Vagina (tissue), 2 donors: ENCODE data around the gene PCSK6. TPM values are rescaled to one million over a fixed set of nuclear protein-coding genes. Genes with fewer than 3 reads are reported as not detected.

ENCODE experiments used
- DNase-seq, 2 donors: peaks; one replicate each; pipeline ENCODE4 v3.0.0-alpha.2; 2017; ENCODE audit errors: extremely low spot score in 2 of 2
- H3K27ac ChIP-seq: fragments of 200-600 bp; sonication (generic); one replicate; pipeline ENCODE4 v1.5.1; 2019
- H3K27me3 ChIP-seq: fragments of 200-600 bp; sonication (generic); one replicate; pipeline ENCODE4 v1.5.1; 2019
- H3K36me3 ChIP-seq, 2 donors: fragments of 200-600 bp; sonication (generic); one replicate each; pipeline ENCODE4 v1.5.1; 2017 to 2019
- H3K4me1 ChIP-seq: fragments of 200-600 bp; sonication (generic); one replicate; pipeline ENCODE4 v1.5.1; 2019
- H3K4me3 ChIP-seq, 2 donors: fragments of 200-600 bp; sonication (generic); 1 replicate in 1 of 2; 2 replicates in 1 of 2; pipeline ENCODE4 v1.5.1; 2016 to 2019
- H3K9me3 ChIP-seq: fragments of 200-600 bp; sonication (generic); one replicate; pipeline ENCODE4 v1.5.1; 2019
- POLR2A ChIP-seq, 2 donors: fragments of 450-650 bp; IDR thresholded peaks; one replicate each; pipeline ENCODE4 v1.6.1; 2017; ENCODE audit warnings: antibody characterized with exemption in 2 of 2, mild to moderate bottlenecking in 2 of 2, moderate library complexity in 2 of 2
- POLR2AphosphoS5 ChIP-seq, 2 donors: sonication (generic); formaldehyde crosslinking; IDR thresholded peaks; one replicate each; pipeline ENCODE4 v1.9.0; 2017; ENCODE audit warnings: antibody characterized with exemption in 2 of 2, mild to moderate bottlenecking in 2 of 2, low read depth in 1 of 2; ENCODE audit not compliant: insufficient read depth in 1 of 2
- intact Hi-C: fragments of 100-400 bp; cut with DNase I; formaldehyde crosslinking; loops from one replicate; pipeline ENCODE4 v1.15.1; 2023
- total RNA-seq: library from RNA; depleted of rRNA; stranded (reverse); fragments of >200 nt; gene quantifications from one replicate; pipeline ENCODE4 v1.2.3, GENCODE V29; 2016
- TF ChIP-seq, protein P1 (sequence below), 3 experiments: fragments of 450-650 bp in 2 of 3; fragments of 200-600 bp in 1 of 3; sonication (generic) in 1 of 3; IDR thresholded peaks; one replicate each; pipeline ENCODE4 v1.5.1; 2017 to 2019; ENCODE audit warnings: antibody characterized with exemption in 3 of 3, mild to moderate bottlenecking in 2 of 3, moderate library complexity in 2 of 3

The PCSK6 gene
- total RNA-seq, 1 donor from 2014 or later, result 7.4 TPM

DNA sequence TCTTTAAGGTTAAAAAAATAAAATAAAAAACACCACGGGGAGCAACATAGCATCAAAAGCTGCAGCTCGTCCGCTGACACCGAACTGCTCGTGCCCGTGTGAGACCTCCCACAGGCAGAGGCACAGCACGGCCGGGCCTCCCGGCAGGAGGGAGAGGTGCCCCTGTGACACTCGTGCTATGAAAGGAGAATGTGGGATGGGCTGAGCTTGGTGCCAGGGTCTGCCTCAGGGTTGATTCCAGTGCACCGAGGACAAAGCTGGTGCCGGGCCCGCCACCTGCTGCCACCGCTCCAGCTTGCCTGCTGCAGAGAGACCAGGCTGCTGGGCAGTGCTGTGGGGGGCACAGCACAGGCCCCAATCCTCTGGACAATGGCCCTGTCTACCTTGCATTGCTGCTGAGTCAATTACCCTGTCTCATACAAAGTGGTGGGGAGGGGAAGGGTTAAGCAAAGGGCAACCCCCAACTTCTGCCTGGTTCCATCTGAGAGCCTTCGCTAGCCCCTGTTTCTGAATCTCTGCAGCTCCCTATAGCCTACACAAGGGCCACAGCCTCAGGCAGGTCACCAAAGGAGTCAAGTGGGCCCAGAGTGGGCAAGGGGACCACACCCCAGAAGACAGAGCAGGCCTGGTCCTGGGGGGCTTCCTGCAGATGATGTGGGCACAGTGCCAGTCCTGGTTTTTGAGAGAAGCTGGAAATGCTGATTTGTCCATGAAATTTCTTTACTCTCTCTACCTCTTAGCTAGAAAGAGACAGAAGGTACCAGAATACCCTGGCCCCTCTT is 120.5 kb downstream of the PCSK6 start:
- Histone ChIP-seq H3K9me3 (no peaks in the 10 kb centered on the region), H3K27ac (no peak overlapping the region), H3K36me3 (no peaks in the 10 kb centered on the region), H3K27me3 (no peaks in the 10 kb centered on the region), H3K4me1 (peaks cover 19% of the 10 kb centered on the region), H3K4me3 (no peak overlapping the region)
- intact Hi-C loops, result no loop called here
- DNase-seq, result no peak
- TF ChIP-seq POLR2A (IDR thresholded peaks at IDR 0.05) (no peak), POLR2AphosphoS5 (IDR thresholded peaks at IDR 0.05; ENCODE audit: insufficient read depth in 1 of 2, low read depth in 1 of 2) (no peak)
- TF ChIP-seq, protein P1, sequence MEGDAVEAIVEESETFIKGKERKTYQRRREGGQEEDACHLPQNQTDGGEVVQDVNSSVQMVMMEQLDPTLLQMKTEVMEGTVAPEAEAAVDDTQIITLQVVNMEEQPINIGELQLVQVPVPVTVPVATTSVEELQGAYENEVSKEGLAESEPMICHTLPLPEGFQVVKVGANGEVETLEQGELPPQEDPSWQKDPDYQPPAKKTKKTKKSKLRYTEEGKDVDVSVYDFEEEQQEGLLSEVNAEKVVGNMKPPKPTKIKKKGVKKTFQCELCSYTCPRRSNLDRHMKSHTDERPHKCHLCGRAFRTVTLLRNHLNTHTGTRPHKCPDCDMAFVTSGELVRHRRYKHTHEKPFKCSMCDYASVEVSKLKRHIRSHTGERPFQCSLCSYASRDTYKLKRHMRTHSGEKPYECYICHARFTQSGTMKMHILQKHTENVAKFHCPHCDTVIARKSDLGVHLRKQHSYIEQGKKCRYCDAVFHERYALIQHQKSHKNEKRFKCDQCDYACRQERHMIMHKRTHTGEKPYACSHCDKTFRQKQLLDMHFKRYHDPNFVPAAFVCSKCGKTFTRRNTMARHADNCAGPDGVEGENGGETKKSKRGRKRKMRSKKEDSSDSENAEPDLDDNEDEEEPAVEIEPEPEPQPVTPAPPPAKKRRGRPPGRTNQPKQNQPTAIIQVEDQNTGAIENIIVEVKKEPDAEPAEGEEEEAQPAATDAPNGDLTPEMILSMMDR (IDR thresholded peaks at IDR 0.05), result no peak

DNA sequence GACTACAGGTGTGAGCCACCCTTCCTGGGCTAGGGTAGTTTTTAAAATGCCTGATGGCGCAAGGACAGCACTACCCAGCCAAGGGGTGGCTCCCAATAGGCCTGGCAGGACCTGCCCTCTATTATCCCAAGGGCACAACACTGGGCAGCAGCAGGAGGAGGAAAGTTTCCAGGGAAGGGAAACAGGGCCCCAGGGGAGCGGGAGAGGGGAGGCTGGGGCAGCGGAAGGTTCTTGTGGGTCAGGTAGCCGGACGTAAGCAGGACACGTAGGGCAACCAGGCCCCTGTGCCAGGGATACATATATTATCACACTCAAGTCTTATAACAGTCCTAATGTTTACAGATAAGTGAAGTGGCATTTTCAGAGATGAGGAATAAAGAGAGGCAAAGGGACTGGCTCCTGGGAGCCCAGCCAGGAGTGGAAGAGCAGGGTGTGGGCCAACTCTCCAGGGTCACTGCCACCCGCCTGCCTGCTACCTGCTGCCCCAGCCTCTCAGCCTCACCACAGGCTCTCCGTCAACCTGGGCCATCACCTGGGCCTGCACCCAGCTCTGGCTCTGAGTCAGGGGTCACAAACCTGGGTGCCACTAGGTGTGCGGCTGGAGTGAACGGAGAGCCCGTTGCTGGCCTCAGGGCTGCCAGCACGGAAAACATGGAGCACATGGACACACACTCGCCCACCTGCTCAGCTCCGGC is 121.3 kb downstream of the PCSK6 start:
- no peaks in the 10 kb centered on the region for H3K36me3 ChIP-seq
- H3K27ac ChIP-seq, result no peak overlapping the region
- H3K4me1 ChIP-seq, result peaks cover 18% of the 10 kb centered on the region
- H3K27me3 ChIP-seq, result no peaks in the 10 kb centered on the region
- DNase-seq, result no peak
- no peaks in the 10 kb centered on the region for H3K9me3 ChIP-seq
- TF ChIP-seq POLR2AphosphoS5 (IDR thresholded peaks at IDR 0.05; ENCODE audit: insufficient read depth in 1 of 2, low read depth in 1 of 2) (no peak), POLR2A (IDR thresholded peaks at IDR 0.05) (no peak)
- TF ChIP-seq, protein P1 (IDR thresholded peaks at IDR 0.05), result no peak
- intact Hi-C loops, result no loop called here
- H3K4me3 ChIP-seq, result no peak overlapping the region

DNA sequence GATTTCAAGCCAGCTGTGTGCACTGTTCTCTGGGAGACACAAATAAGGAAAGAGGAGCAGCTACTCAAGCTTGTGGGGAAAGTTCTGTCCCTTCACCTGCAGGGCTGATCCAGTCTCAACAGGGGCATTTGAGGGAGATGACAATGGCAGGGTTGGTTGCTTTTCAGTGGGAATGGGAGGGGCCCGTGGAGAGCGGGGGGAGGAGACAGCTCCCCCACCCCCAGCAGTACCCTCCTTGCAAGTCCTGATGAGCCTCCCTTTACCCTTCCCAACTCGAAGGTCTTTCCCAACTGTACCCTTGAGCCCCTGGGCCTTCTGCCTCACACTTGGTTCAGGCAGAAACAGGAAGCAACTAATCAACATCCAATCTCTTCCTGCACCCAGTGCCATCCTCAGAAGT is 122.7 kb downstream of the PCSK6 start:
- H3K4me1 ChIP-seq, result peaks cover 4% of the 10 kb centered on the region
- TF ChIP-seq POLR2AphosphoS5 (IDR thresholded peaks at IDR 0.05; ENCODE audit: insufficient read depth in 1 of 2, low read depth in 1 of 2) (no peak), POLR2A (IDR thresholded peaks at IDR 0.05) (no peak)
- TF ChIP-seq, protein P1 (IDR thresholded peaks at IDR 0.05), result no peak
- intact Hi-C loops, result no loop called here
- H3K9me3 ChIP-seq, result no peaks in the 10 kb centered on the region
- H3K27me3 ChIP-seq, result no peaks in the 10 kb centered on the region
- no peaks in the 10 kb centered on the region for H3K36me3 ChIP-seq
- H3K4me3 ChIP-seq, result no peak overlapping the region
- H3K27ac ChIP-seq, result no peak overlapping the region
- DNase-seq, result no peak

DNA sequence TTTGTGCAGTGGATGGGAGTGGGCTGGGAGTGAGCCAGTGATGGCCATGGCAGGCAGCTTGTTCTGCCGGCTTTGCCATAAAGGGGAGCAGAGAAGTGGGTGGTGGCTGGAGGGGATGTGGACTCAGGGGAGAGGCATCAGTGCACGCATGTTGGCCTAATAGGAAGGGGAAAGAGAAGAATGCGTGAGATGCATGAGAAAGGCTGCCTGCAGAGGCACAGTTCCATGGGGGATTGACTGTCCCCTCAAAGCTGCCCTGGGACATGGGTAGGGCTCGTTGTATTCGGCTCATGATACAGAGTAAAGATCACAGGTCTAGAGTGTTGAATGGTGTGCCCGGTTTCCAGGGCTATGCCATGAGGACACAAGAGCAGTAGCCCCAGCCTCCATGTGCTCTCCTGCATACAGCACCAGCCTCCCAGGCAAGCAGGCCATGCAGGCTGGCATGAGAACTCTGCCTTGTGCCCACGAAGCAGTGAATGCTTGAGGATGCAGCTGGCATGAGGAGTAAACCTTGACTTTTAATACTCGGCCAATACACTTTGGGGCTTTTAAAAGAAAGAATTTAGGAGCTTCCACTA is 126.4 kb downstream of the PCSK6 start:
- Histone ChIP-seq H3K27ac (no peak overlapping the region), H3K9me3 (no peaks in the 10 kb centered on the region), H3K27me3 (no peaks in the 10 kb centered on the region), H3K4me3 (no peak overlapping the region), H3K4me1 (no peaks in the 10 kb centered on the region), H3K36me3 (no peaks in the 10 kb centered on the region)
- intact Hi-C loops, result no loop called here
- no peak for TF ChIP-seq POLR2A (IDR thresholded peaks at IDR 0.05)
- no peak for TF ChIP-seq POLR2AphosphoS5 (IDR thresholded peaks at IDR 0.05; ENCODE audit: insufficient read depth in 1 of 2, low read depth in 1 of 2)
- TF ChIP-seq, protein P1 (IDR thresholded peaks at IDR 0.05), result no peak
- DNase-seq, result no peak
